Tibial nerve (tissue), 4 donors: ENCODE measurements around the gene NUP188. TPM values are rescaled to one million over a fixed set of nuclear protein-coding genes. Genes with fewer than 3 reads are reported as not detected.

ENCODE experiments used
- DNase-seq, 2 donors: peaks; one replicate each; pipeline ENCODE4 v3.0.0-alpha.2; 2019; ENCODE audit warnings: low spot score in 2 of 2
- H3K27ac ChIP-seq, 4 donors: fragments of 200-600 bp; sonication (generic) in 3 of 4; one replicate each; pipeline ENCODE4 v1.5.1; 2017 to 2019; ENCODE audit warnings: mild to moderate bottlenecking in 1 of 4
- H3K27me3 ChIP-seq, 2 donors: fragments of 200-600 bp; sonication (generic) in 1 of 2; one replicate each; pipeline versions ENCODE4 v1.5.1 to v1.6.0; 2017 to 2019
- H3K36me3 ChIP-seq, 3 donors: fragments of 200-600 bp; sonication (generic); one replicate each; pipeline ENCODE4 v1.5.1; 2018 to 2019
- H3K4me1 ChIP-seq, 4 donors: fragments of 200-600 bp; sonication (generic) in 3 of 4; one replicate each; pipeline ENCODE4 v1.5.1; 2017 to 2019
- H3K4me3 ChIP-seq, 4 donors: fragments of 200-600 bp; sonication (generic) in 3 of 4; one replicate each; pipeline ENCODE4 v1.5.1; 2017 to 2019; ENCODE audit warnings: mild to moderate bottlenecking in 1 of 4, moderate library complexity in 1 of 4
- H3K9me3 ChIP-seq, 4 donors: fragments of 200-600 bp; sonication (generic) in 3 of 4; one replicate each; pipeline ENCODE4 v1.5.1; 2017 to 2019
- EP300 ChIP-seq, 2 donors: sonication (generic); formaldehyde crosslinking; IDR thresholded peaks; one replicate each; pipeline ENCODE4 v1.6.1; 2017; ENCODE audit warnings: antibody characterized with exemption in 2 of 2, mild to moderate bottlenecking in 1 of 2
- POLR2A ChIP-seq, 2 donors: fragments of 450-650 bp; IDR thresholded peaks; one replicate each; pipeline ENCODE4 v1.6.1; 2017; ENCODE audit warnings: antibody characterized with exemption in 2 of 2, mild to moderate bottlenecking in 2 of 2, moderate library complexity in 2 of 2
- WGBS, 2 donors: methylation state at CpG; one replicate each; pipeline ENCODE4 v1.1.5; 2018; 5-methylcytosine and 5-hydroxymethylcytosine counted together
- total RNA-seq, 4 donors: library from RNA; depleted of rRNA; stranded (reverse); fragments of >200 nt; gene quantifications; one replicate each; pipeline ENCODE4 v1.1.0, GENCODE V29; 2016
- TF ChIP-seq, protein P1 (sequence below), 5 experiments: fragments of 200-600 bp in 3 of 5; fragments of 450-650 bp in 2 of 5; sonication (generic) in 3 of 5; IDR thresholded peaks; one replicate each; pipeline ENCODE4 v1.5.1; 2016 to 2019; ENCODE audit warnings: antibody characterized with exemption in 5 of 5, mild to moderate bottlenecking in 3 of 5, moderate library complexity in 2 of 5

Gene NUP188
- total RNA-seq, 4 donors from 2014 or later, result 22.9 to 76.5 (median 43.5) TPM

DNA sequence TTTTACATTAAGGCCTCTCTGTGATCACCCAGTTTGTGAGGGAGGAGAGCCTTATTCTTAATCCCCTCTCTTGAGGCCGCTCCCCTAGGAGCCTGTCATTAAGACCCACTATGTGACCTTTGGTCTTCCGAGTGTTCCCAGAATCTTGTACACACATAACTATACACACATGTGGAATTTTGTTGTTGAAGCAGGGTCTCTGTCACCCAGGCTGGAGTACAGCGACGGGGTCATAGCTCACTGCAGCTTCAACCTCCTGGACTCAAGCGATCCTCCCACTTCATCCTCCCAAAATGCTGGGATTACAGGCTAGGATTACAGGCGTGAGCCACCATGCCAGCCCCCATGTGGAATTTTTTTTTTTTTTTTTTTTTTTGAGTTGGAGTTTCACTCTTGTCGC, 41.5 kb upstream of the NUP188 start:
- Histone ChIP-seq H3K4me3 (no peak overlapping the region), H3K27me3 (no peaks in the 10 kb centered on the region), H3K27ac (peak overlapping the region in 2 of 4 donors; percentile 61 to 64), H3K36me3 (peaks cover 2 to 48% (median 14%) of the 10 kb centered on the region in 3 donors), H3K9me3 (no peaks in the 10 kb centered on the region), H3K4me1 (peaks cover 0 to 44% (median 13%) of the 10 kb centered on the region in 4 donors)
- WGBS, 2 donors, result 81 to 89% methylated on average over 7 of the region's 7 CpGs
- DNase-seq, result no peak
- TF ChIP-seq EP300 (IDR thresholded peaks at IDR 0.05) (no peak), POLR2A (IDR thresholded peaks at IDR 0.05) (no peak)
- TF ChIP-seq, protein P1, sequence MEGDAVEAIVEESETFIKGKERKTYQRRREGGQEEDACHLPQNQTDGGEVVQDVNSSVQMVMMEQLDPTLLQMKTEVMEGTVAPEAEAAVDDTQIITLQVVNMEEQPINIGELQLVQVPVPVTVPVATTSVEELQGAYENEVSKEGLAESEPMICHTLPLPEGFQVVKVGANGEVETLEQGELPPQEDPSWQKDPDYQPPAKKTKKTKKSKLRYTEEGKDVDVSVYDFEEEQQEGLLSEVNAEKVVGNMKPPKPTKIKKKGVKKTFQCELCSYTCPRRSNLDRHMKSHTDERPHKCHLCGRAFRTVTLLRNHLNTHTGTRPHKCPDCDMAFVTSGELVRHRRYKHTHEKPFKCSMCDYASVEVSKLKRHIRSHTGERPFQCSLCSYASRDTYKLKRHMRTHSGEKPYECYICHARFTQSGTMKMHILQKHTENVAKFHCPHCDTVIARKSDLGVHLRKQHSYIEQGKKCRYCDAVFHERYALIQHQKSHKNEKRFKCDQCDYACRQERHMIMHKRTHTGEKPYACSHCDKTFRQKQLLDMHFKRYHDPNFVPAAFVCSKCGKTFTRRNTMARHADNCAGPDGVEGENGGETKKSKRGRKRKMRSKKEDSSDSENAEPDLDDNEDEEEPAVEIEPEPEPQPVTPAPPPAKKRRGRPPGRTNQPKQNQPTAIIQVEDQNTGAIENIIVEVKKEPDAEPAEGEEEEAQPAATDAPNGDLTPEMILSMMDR (IDR thresholded peaks at IDR 0.05), result no peak

DNA sequence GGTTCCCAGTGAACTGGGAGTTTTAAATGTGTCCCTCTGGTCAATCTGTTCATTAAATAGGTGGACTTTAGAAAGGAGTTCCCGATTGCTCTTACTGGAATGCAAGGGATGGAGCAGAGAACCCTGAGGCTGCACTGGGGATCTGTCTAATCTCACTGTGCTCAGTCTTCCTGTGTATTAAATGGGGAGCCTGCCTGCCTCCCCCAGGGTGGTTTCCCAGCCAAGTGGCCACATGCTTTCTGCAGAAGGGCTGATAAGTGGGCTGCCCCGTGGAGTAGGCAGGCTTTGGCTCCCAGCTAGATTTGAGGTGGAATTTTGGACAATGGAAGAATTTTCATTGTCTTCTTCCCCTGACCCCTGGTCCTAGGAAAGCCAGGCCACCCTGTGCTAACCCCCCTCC, 40.8 kb upstream of the NUP188 start:
- peaks cover 2 to 48% (median 14%) of the 10 kb centered on the region in 3 donors for H3K36me3 ChIP-seq
- TF ChIP-seq POLR2A (IDR thresholded peaks at IDR 0.05), result no peak
- TF ChIP-seq, protein P1 (IDR thresholded peaks at IDR 0.05), result no peak
- no peak for TF ChIP-seq EP300 (IDR thresholded peaks at IDR 0.05)
- DNase-seq, result no peak
- no peaks in the 10 kb centered on the region for H3K27me3 ChIP-seq
- 56 to 59% methylated on average over 2 of the region's 2 CpGs for WGBS, 2 donors
- no peak overlapping the region for H3K4me3 ChIP-seq
- H3K9me3 ChIP-seq, result no peaks in the 10 kb centered on the region
- peaks cover 0 to 52% (median 20%) of the 10 kb centered on the region in 4 donors for H3K4me1 ChIP-seq
- H3K27ac ChIP-seq, result peak overlapping the region in 2 of 4 donors; percentile 43 to 61

DNA sequence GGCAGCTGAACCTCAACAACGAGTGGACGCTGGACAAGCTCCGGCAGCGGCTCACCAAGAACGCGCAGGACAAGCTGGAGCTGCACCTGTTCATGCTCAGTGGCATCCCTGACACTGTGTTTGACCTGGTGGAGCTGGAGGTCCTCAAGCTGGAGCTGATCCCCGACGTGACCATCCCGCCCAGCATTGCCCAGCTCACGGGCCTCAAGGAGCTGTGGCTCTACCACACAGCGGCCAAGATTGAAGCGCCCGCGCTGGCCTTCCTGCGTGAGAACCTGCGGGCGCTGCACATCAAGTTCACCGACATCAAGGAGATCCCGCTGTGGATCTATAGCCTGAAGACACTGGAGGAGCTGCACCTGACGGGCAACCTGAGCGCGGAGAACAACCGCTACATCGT, 39.1 kb upstream of the NUP188 start:
- Histone ChIP-seq H3K9me3 (no peaks in the 10 kb centered on the region), H3K27ac (peak overlapping the region in 1 of 4 donors; percentile 86), H3K27me3 (no peaks in the 10 kb centered on the region), H3K4me1 (peaks cover 0 to 54% (median 27%) of the 10 kb centered on the region in 4 donors), H3K36me3 (peaks cover 2 to 43% (median 14%) of the 10 kb centered on the region in 3 donors), H3K4me3 (no peak overlapping the region)
- no peak for TF ChIP-seq EP300 (IDR thresholded peaks at IDR 0.05)
- TF ChIP-seq, protein P1 (IDR thresholded peaks at IDR 0.05), result no peak
- TF ChIP-seq POLR2A (IDR thresholded peaks at IDR 0.05), result no peak
- 98 to 99% methylated on average over 20 to 24 of the region's 24 CpGs for WGBS, 2 donors
- no peak for DNase-seq

DNA sequence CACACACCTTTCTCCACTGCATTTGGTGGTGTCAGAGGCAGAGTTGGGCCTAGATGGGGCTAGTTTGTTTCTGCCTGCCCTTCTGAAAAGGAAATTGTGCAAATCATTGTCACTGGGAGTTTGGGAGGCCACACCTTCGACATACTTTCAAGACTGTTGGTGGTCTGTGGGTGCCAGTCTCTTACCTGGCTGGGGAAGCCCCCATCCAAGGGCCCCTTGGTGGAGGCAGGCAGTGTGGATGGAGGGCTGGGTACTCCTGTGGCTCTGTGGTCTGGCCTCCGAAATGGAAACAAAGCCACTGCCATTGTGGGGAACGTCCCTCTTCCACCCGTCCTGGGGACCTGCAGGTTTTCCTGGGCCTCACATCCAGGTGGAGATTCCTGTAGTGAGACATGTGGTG, 37.6 kb upstream of the NUP188 start:
- peaks cover 0 to 58% (median 35%) of the 10 kb centered on the region in 4 donors for H3K4me1 ChIP-seq
- peak overlapping the region; percentile 78 to 98 (median 82) for H3K27ac ChIP-seq
- H3K27me3 ChIP-seq, result no peaks in the 10 kb centered on the region
- no peaks in the 10 kb centered on the region for H3K9me3 ChIP-seq
- no peak for TF ChIP-seq EP300 (IDR thresholded peaks at IDR 0.05)
- TF ChIP-seq, protein P1 (IDR thresholded peaks at IDR 0.05), result no peak
- no peak for TF ChIP-seq POLR2A (IDR thresholded peaks at IDR 0.05)
- 93 to 95% methylated on average over 4 of the region's 4 CpGs for WGBS, 2 donors
- no peak for DNase-seq
- peaks cover 2 to 43% (median 14%) of the 10 kb centered on the region in 3 donors for H3K36me3 ChIP-seq
- H3K4me3 ChIP-seq, result no peak overlapping the region

DNA sequence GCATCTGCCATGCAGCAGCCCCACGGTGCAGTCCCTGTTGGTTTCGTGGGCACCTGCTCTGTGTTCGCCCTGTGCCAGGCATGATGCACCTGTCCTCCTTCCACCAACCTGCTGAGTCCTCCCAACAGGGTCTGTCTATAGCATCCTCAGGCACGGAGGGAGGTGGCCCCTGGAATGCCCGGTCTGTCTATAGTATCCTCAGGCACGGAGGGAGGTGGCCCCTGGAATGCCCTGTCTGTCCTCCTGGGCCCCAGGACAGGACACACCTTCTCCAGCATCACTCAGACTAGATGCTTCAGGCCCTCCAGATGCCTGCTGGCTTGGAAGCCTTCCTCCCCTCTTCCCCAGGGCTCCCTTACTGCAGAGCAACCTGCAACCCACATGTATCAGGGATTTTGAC, 36.6 kb upstream of the NUP188 start:
- Histone ChIP-seq H3K27ac (peak overlapping the region; percentile 78 to 98 (median 82)), H3K27me3 (no peaks in the 10 kb centered on the region), H3K36me3 (peaks cover 2 to 43% (median 14%) of the 10 kb centered on the region in 3 donors), H3K9me3 (no peaks in the 10 kb centered on the region), H3K4me3 (no peak overlapping the region), H3K4me1 (peaks cover 0 to 68% (median 35%) of the 10 kb centered on the region in 4 donors)
- TF ChIP-seq, protein P1 (IDR thresholded peaks at IDR 0.05), result no peak
- no peak for TF ChIP-seq EP300 (IDR thresholded peaks at IDR 0.05)
- no peak for TF ChIP-seq POLR2A (IDR thresholded peaks at IDR 0.05)
- DNase-seq, result no peak
- 71 to 90% methylated on average over 2 to 6 of the region's 6 CpGs for WGBS, 2 donors
